T-helper 2 cell treated with Interferon-gamma antibody and Interleukin-4, amounts not matched to agents 100 ng/mL and 5 ng/mL, for 36 hours (primary cell): ENCODE results near the gene CBY2. TPM values are rescaled to one million over a fixed set of nuclear protein-coding genes. Genes with fewer than 3 reads are reported as not detected.

Source experiments
- intact Hi-C: fragments of 100-400 bp; cut with micrococcal nuclease; formaldehyde crosslinking; loops from one replicate; pipeline ENCODE4 v1.15.1; 2023
- total RNA-seq: library from RNA; stranded (reverse); gene quantifications from 2 replicates; pipeline ENCODE4 v1.2.3, GENCODE V29; 2022

CBY2 gene
- total RNA-seq, 1 donor from 2014 or later: not detected

- intact Hi-C loops: no loop called here
These were observed 884 bp upstream of the CBY2 start for GRCh38 chr13:45700971-45701900.

GRCh38 chr13:45702869-45703391, 810 bp downstream of the CBY2 start:
- intact Hi-C loops: no loop called here

GRCh38 chr13:45704211-45704739, 2.2 kb downstream of the CBY2 start:
- intact Hi-C loops: no loop called here

GRCh38 chr13:45704854-45705695, 3.0 kb downstream of the CBY2 start:
- intact Hi-C loops: no loop called here

GRCh38 chr13:45705918-45706317, 3.8 kb downstream of the CBY2 start:
- intact Hi-C loops: no loop called here

GRCh38 chr13:45707516-45708100, 5.5 kb downstream of the CBY2 start:
- intact Hi-C loops: no loop called here

- intact Hi-C loops: no loop called here
These were observed 9.8 kb downstream of the CBY2 start for GRCh38 chr13:45711951-45712350.

- intact Hi-C loops: no loop called here
These were observed 11.1 kb downstream of the CBY2 start for GRCh38 chr13:45713106-45713690.

GRCh38 chr13:45713721-45714120, 11.6 kb downstream of the CBY2 start:
- intact Hi-C loops: no loop called here

GRCh38 chr13:45714170-45714569, 12.1 kb downstream of the CBY2 start:
- intact Hi-C loops: no loop called here

- intact Hi-C loops: loop anchor here (5.0 kb wide), 1 partner anchor 88 kb away; no protein-coding TSS in a partner anchor
These were observed 13.2 kb downstream of the CBY2 start for GRCh38 chr13:45715351-45715750.

GRCh38 chr13:45717349-45717748, 15.2 kb downstream of the CBY2 start:
- intact Hi-C loops: loop anchor here (5.0 kb wide), 1 partner anchor 90 kb away; no protein-coding TSS in a partner anchor

GRCh38 chr13:45718063-45718462, 15.9 kb downstream of the CBY2 start:
- intact Hi-C loops: loop anchor here (2.0 to 5.0 kb wide), 2 partner anchors 91 to 207 kb away; no protein-coding TSS in a partner anchor

- intact Hi-C loops: loop anchor here (2.0 to 5.0 kb wide), 2 partner anchors 92 to 208 kb away; no protein-coding TSS in a partner anchor
These were observed 16.9 kb downstream of the CBY2 start for GRCh38 chr13:45718992-45719391.

- intact Hi-C loops: no loop called here
These were observed 19.1 kb downstream of the CBY2 start for GRCh38 chr13:45721203-45721731.

- intact Hi-C loops: no loop called here
These were observed 21.7 kb downstream of the CBY2 start for GRCh38 chr13:45723798-45724197.

- intact Hi-C loops: no loop called here
These were observed 26.6 kb downstream of the CBY2 start for GRCh38 chr13:45728759-45729158.

GRCh38 chr13:45731455-45731854, 29.3 kb downstream of the CBY2 start:
- intact Hi-C loops: no loop called here

- intact Hi-C loops: no loop called here
These were observed 30.8 kb downstream of the CBY2 start for GRCh38 chr13:45732916-45733315.

- intact Hi-C loops: no loop called here
These were observed 31.2 kb downstream of the CBY2 start for GRCh38 chr13:45733361-45733760.
